ENCODE measurements around the gene DCST1.

- TF ChIP-seq CTCF (conservative IDR thresholded peaks at IDR 0.05; ENCODE audit: low read depth, low read length) (no peak), POLR2A (IDR thresholded peaks at IDR 0.05; ENCODE audit: low read depth, low read length) (no peak)
Observed at GRCh38 chr1:155040358-155041093, 6.9 kb downstream of the DCST1 start.

Measured in IMR-90 (cell line).